ENCODE measurements around the gene L3HYPDH.

- TF ChIP-seq CTCF (IDR thresholded peaks at IDR 0.05; ENCODE audit: insufficient read depth, low read depth, low read length) (no peak), EZH2 (IDR thresholded peaks at IDR 0.05; ENCODE audit: insufficient read depth, low read length) (no peak)
Measured at GRCh38 chr14:59455411-59455810, 28.8 kb downstream of the L3HYPDH start.
